GM19043 (cell line): Measurements from ENCODE around the gene TMEM203.

Experiments used
- ATAC-seq: cut with Tn5 transposase; IDR thresholded peaks from one replicate; pipeline ENCODE4 v1.9.1; 2021; ENCODE audit warnings: low read depth; ENCODE audit not compliant: unreplicated experiment

Gene TMEM203

GRCh38 chr9:137230705-137231371 lies 25.4 kb upstream of the TMEM203 start, which contains the start of gene SLC34A3:
TSS of gene SLC34A3 (plus strand) at chr9:137230901. CDS start at chr9:137231703, 802 bp downstream.
- ATAC-seq, result no peak

DNA sequence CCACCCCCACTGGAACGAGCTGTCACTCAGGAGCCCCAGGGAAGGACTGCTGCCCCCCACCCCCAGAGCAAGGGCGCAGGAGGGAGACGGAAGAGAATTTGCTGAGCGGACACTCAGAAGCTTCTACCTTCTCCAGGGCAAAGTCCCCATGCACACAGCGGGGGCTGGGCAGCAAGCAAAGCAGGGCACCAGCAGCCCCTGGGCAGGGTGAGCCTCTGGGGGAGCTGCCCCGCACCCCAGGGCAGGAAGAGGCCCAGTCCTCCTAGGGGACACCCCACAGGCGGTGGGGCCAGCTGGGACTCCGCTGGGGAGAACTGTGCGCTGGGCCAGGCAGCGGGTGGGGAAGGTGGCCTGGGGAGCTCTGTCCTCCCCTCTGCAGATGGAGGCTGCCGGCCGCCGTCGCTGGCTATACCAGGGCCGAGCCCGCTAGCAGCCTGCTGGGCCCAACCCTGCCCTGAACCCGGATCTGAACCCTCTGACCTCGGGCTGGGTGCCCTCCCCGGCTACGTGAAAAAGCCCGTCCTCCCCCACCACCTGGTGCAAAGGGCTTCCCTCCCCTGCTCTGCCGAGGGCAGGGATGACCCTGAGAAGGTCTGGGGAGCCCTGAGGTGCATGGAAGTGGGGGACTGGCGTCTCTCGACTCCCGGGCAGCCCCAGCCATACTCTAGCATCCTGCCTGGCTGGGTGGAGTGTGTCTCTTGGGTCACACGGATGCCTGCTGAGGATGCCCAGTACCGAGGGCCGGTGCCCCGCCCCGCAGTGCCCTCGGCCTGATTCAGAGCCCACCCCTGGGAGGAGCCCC lies 24.7 kb upstream of the TMEM203 start:
- no peak for ATAC-seq

- no peak for ATAC-seq
Observed at GRCh38 chr9:137228968-137229896, 23.8 kb upstream of the TMEM203 start.

GRCh38 chr9:137228506-137228967 lies 23.1 kb upstream of the TMEM203 start:
- no peak for ATAC-seq

GRCh38 chr9:137227853-137228505 lies 22.5 kb upstream of the TMEM203 start:
- ATAC-seq, result no peak

DNA sequence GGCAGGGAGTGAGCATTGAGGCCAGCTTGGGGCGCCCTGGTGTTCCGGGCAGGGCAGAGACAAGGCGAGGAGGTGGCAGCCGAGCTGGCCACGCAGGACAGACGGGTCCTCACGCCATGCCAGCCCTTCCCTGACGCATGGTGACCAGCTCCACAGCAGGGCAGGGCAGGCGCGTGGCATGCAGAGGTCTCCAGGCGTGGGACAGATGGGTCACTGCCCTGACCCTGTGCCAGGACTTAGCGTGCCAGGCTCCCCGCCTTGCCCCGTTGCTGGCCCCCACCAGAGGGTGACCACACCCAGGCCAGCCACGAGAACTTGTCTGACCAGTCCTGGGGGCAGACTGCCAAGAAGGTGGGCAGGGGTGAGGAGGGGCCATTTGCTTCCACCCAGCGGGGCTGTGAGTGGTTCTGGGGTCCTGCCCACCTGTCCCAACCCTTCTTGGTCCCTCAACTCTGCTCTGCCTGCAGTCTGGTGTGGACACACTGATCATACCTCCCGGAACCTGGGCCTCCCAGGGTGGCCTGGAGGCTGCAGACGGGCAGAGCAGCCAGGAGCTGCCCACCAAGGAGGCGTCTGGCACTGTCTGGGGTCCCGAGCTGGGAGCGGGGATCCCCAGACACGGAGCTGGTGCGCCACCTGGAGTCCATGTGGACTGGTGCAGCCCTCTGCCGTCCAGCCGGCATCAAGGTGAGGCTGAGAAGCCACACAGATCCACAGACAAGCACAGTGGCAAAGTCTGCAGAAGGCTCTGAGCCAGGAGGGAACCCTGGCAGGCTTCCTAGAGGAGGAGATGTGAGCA lies 21.8 kb upstream of the TMEM203 start, which contains the start of gene RNF224:
RNF224 (plus strand) TSS at position 449 of the 799 bp plus-strand sequence. CDS start 834 bp downstream, outside the sequence.
- ATAC-seq, result no peak

GRCh38 chr9:137226338-137227053 lies 21.0 kb upstream of the TMEM203 start:
- no peak for ATAC-seq

- no peak for ATAC-seq
Observed at GRCh38 chr9:137225699-137226331, 20.4 kb upstream of the TMEM203 start.

DNA sequence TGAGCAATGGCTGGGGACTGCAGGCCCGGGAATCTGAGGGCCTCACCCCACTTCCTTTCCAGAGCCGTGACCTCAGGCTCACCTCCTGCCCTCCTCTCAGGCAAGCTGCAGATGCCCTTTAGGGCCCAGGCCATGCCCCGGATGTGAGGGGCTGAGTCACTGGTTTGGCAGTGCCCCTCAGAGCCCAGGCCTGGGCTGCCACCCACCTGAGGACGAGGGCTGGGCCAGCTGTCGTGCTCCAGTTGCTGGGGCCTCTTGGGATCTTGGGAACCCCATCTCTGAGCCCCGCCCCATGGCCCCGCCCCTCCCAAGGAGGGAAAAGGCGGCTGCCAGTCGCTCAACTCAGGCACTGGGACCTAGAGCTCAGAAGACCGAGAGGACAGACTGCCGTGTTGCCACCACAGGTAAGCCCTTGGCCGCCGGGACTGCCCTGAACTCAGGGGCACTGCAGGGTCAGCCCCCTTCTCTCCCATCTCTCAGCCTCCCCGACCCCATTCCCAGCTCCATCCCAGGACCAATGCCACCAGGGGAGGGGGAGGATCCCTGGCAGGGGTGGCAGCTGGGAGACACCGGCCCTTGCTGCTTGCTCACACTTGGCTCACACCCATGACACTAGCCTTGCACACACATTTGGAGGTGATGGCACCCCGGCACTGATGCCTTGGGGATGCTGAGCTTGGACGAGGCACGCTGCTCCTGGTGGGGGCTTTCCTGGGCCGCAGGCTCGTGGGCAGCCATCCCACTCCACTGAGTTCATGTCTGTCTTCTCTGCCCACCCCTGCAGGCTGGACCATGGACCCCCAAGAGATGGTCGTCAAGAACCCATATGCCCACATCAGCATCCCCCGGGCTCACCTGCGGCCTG lies 19.6 kb upstream of the TMEM203 start, which contains the start of gene CYSRT1:
CYSRT1 (plus strand) TSS at position 345 of the 865 bp plus-strand sequence; CDS start at position 793, 448 bp downstream.
- ATAC-seq, result no peak

- ATAC-seq, result peak; percentile 72
Observed at GRCh38 chr9:137223078-137223970, 17.9 kb upstream of the TMEM203 start.

GRCh38 chr9:137222190-137223077 lies 17.0 kb upstream of the TMEM203 start, which contains the start of gene RNF208:
TSS of gene RNF208 (minus strand) at chr9:137222240. CDS start at chr9:137221212, 1,028 bp downstream.
- no peak for ATAC-seq

- no peak for ATAC-seq
Observed at GRCh38 chr9:137221506-137222111, 16.2 kb upstream of the TMEM203 start.

GRCh38 chr9:137221095-137221505 lies 15.7 kb upstream of the TMEM203 start:
- no peak for ATAC-seq

GRCh38 chr9:137220317-137221094 lies 15.1 kb upstream of the TMEM203 start:
- ATAC-seq, result no peak
